H1 (cell line): ENCODE results near the gene EWSR1. TPM values are rescaled to one million over a fixed set of nuclear protein-coding genes. Genes with fewer than 3 reads are reported as not detected.

ENCODE experiments used
- CTCF ChIA-PET: fragments of 300-600 bp; sonication (Branson Sonifier 250); formaldehyde crosslinking; loops from one replicate; lab custom pipeline; 2021; ENCODE audit not compliant: partially characterized antibody; lab: Charles Lee
- POLR2A ChIA-PET: fragments of 300-600 bp; sonication (Branson Sonifier 250); formaldehyde crosslinking; loops from one replicate; lab custom pipeline; 2021; ENCODE audit warnings: inconsistent platforms; ENCODE audit not compliant: partially characterized antibody; lab: Charles Lee
- DNase-seq, 2 experiments: peaks; one replicate each; pipeline versions ENCODE4 v3.0.0 to v3.0.0-alpha.2; 2010 to 2022; ENCODE audit warnings: low spot score in 2 of 2, low read depth in 1 of 2, mixed read lengths in 1 of 2
- FAIRE-seq: peaks from 2 replicates; lab custom pipeline; 2011; peaks lifted over from hg19 to GRCh38; lab: Jason Lieb, UNC
- H2AFZ ChIP-seq: 2 replicates; pipeline ENCODE4 v1.8.1; 2012; ENCODE audit warnings: low read length, inconsistent platforms
- H2AK5ac ChIP-seq: 2 replicates; pipeline ENCODE4 v1.6.1; 2013; ENCODE audit warnings: low read depth, low read length
- H2BK120ac ChIP-seq: replicated peaks from 2 replicates; pipeline ENCODE3; 2013; ENCODE audit warnings: low read depth, low read length, inconsistent platforms
- H2BK12ac ChIP-seq: 2 replicates; pipeline ENCODE4 v1.6.1; 2013; ENCODE audit warnings: low read depth, low read length
- H2BK15ac ChIP-seq: 2 replicates; pipeline ENCODE4 v1.6.1; 2013; ENCODE audit warnings: low read length
- H2BK20ac ChIP-seq: 2 replicates; pipeline ENCODE4 v1.6.1; 2013; ENCODE audit warnings: low read length
- H2BK5ac ChIP-seq: 2 replicates; pipeline ENCODE4 v1.6.1; 2013; ENCODE audit warnings: low read depth, low read length
- H3K14ac ChIP-seq: 2 replicates; pipeline ENCODE4 v1.6.1; 2013; ENCODE audit warnings: inconsistent platforms; ENCODE audit not compliant: insufficient read length
- H3K18ac ChIP-seq: 2 replicates; pipeline ENCODE4 v1.6.1; 2013; ENCODE audit warnings: low read length; ENCODE audit errors: extremely low read depth
- H3K23ac ChIP-seq: 2 replicates; pipeline ENCODE4 v1.6.1; 2013; ENCODE audit warnings: inconsistent platforms; ENCODE audit not compliant: insufficient read length
- H3K23me2 ChIP-seq: 2 replicates; pipeline ENCODE4 v1.6.1; 2013; ENCODE audit warnings: low read depth, low read length
- H3K27ac ChIP-seq: 2 replicates; pipeline ENCODE4 v1.6.1; 2011; ENCODE audit warnings: low read depth, low read length, inconsistent platforms
- H3K27me3 ChIP-seq, 4 experiments: replicated peaks in 1 of 4; 1 replicate in 1 of 4; 2 replicates in 3 of 4; pipeline versions ENCODE4 v1.6.1 to v1.8.1; 2011 to 2013; ENCODE audit warnings: low read length in 3 of 4, mild to moderate bottlenecking in 3 of 4, inconsistent platforms in 2 of 4, mixed read lengths in 2 of 4, moderate library complexity in 1 of 4; ENCODE audit not compliant: control insufficient read depth in 3 of 4, insufficient read depth in 3 of 4; ENCODE audit errors: extremely low read depth in 1 of 4
- H3K36me3 ChIP-seq, 4 experiments: 2 replicates each; pipeline versions ENCODE4 v1.6.1 to v1.8.1; 2011 to 2013; ENCODE audit warnings: mild to moderate bottlenecking in 4 of 4, low read length in 3 of 4, moderate library complexity in 2 of 4, control low read depth in 1 of 4, inconsistent platforms in 1 of 4; ENCODE audit not compliant: insufficient read depth in 4 of 4, control insufficient read depth in 2 of 4
- H3K4ac ChIP-seq: replicated peaks from 2 replicates; pipeline ENCODE3; 2013; ENCODE audit warnings: low read length, low read depth, mixed read lengths, inconsistent platforms; ENCODE audit not compliant: insufficient read length
- H3K4me1 ChIP-seq, 4 experiments: replicated peaks in 1 of 4; 1 replicate in 1 of 4; 2 replicates in 3 of 4; pipeline versions ENCODE4 v1.6.1 to v1.8.1; 2011 to 2013; ENCODE audit warnings: low read length in 3 of 4, inconsistent platforms in 2 of 4, mixed read lengths in 1 of 4; ENCODE audit not compliant: insufficient read depth in 4 of 4, control insufficient read depth in 3 of 4
- H3K4me2 ChIP-seq, 2 experiments: 2 replicates each; pipeline versions ENCODE4 v1.6.1 to v1.8.1; 2011 to 2013; ENCODE audit warnings: low read depth in 2 of 2, low read length in 2 of 2, control low read depth in 1 of 2, inconsistent platforms in 1 of 2, mild to moderate bottlenecking in 1 of 2; ENCODE audit not compliant: insufficient read depth in 1 of 2
- H3K4me3 ChIP-seq, 4 experiments: fragments of 200-600, 300-600 bp in 1 of 4; sonication (generic), shearing (Covaris generic), sonication (Bioruptor Twin) in 1 of 4; 2 replicates each; pipeline versions ENCODE4 v1.5.1 to v1.8.1; 2011 to 2016; ENCODE audit warnings: low read length in 4 of 4, low read depth in 3 of 4, control low read depth in 2 of 4, inconsistent platforms in 2 of 4, mild to moderate bottlenecking in 2 of 4, mixed read lengths in 1 of 4, moderate library complexity in 1 of 4; ENCODE audit not compliant: insufficient read depth in 2 of 4; ENCODE audit errors: extremely low read depth in 1 of 4
- H3K56ac ChIP-seq: replicated peaks from 2 replicates; pipeline ENCODE3; 2013; ENCODE audit warnings: low read depth, mild to moderate bottlenecking, mixed read lengths, low read length, inconsistent platforms; ENCODE audit not compliant: insufficient read length
- H3K79me1 ChIP-seq: 2 replicates; pipeline ENCODE4 v1.6.1; 2013; ENCODE audit warnings: low read depth, low read length, control low read depth
- H3K79me2 ChIP-seq, 2 experiments: 2 replicates each; pipeline versions ENCODE4 v1.6.1 to v1.8.1; 2012 to 2013; ENCODE audit warnings: low read length in 2 of 2, mild to moderate bottlenecking in 2 of 2, inconsistent platforms in 1 of 2; ENCODE audit not compliant: insufficient read depth in 2 of 2, control insufficient read depth in 1 of 2
- H3K9ac ChIP-seq, 4 experiments: replicated peaks in 1 of 4; 1 replicate in 1 of 4; 2 replicates in 3 of 4; pipeline versions ENCODE4 v1.6.1 to v1.8.1; 2011 to 2013; ENCODE audit warnings: low read depth in 3 of 4, low read length in 3 of 4, control low read depth in 2 of 4, mild to moderate bottlenecking in 2 of 4, moderate library complexity in 2 of 4, inconsistent platforms in 1 of 4; ENCODE audit errors: extremely low read depth in 1 of 4
- H3K9me3 ChIP-seq, 2 experiments: 2 replicates each; pipeline versions ENCODE4 v1.6.1 to v1.8.1; 2012 to 2013; ENCODE audit warnings: mild to moderate bottlenecking in 2 of 2, moderate library complexity in 2 of 2, control low read depth in 1 of 2, inconsistent platforms in 1 of 2, low read depth in 1 of 2, low read length in 1 of 2, mixed read lengths in 1 of 2; ENCODE audit not compliant: insufficient read depth in 2 of 2
- H4K20me1 ChIP-seq, 2 experiments: replicated peaks in 1 of 2; 2 replicates each; pipeline versions ENCODE3 to v1.8.1; 2011 to 2013; ENCODE audit warnings: inconsistent platforms in 2 of 2, low read length in 2 of 2, mild to moderate bottlenecking in 1 of 2; ENCODE audit not compliant: insufficient read depth in 2 of 2, control insufficient read depth in 1 of 2
- H4K5ac ChIP-seq: 2 replicates; pipeline ENCODE4 v1.6.1; 2013; ENCODE audit warnings: low read length, low read depth, mixed read lengths, inconsistent platforms; ENCODE audit not compliant: insufficient read length
- H4K8ac ChIP-seq: 2 replicates; pipeline ENCODE4 v1.8.0; 2013; ENCODE audit warnings: mild to moderate bottlenecking, moderate library complexity, low read length, inconsistent platforms; ENCODE audit not compliant: insufficient read depth; ENCODE audit errors: extremely low read depth
- H4K91ac ChIP-seq: replicated peaks from 2 replicates; pipeline ENCODE3; 2013; ENCODE audit warnings: low read length, mixed read lengths, inconsistent platforms; ENCODE audit not compliant: insufficient read length
- EGR1 ChIP-seq: IDR thresholded peaks from 2 replicates; pipeline ENCODE4 v1.6.1; 2011; ENCODE audit warnings: low read depth, low read length, borderline replicate concordance
- HDAC2 ChIP-seq, 2 experiments: fragments of 300-600 bp in 1 of 2; sonication (generic) in 1 of 2; IDR thresholded peaks; 2 replicates each; pipeline ENCODE4 v1.6.1; 2011 to 2012; ENCODE audit warnings: low read depth in 2 of 2, low read length in 2 of 2, mild to moderate bottlenecking in 2 of 2, moderate library complexity in 2 of 2, borderline replicate concordance in 1 of 2, inconsistent platforms in 1 of 2
- KDM1A ChIP-seq: fragments of 200-600, 300-600 bp; sonication (generic); IDR thresholded peaks from 2 replicates; pipeline ENCODE4 v1.7.1; 2016; ENCODE audit warnings: mild to moderate bottlenecking, low read length, borderline replicate concordance
- KDM5A ChIP-seq: fragments of 200-600 bp; IDR thresholded peaks from 2 replicates; pipeline ENCODE4 v1.7.1; 2012; ENCODE audit warnings: mild to moderate bottlenecking, low read length, inconsistent platforms, mixed read lengths
- MAFK ChIP-seq: IDR thresholded peaks from 2 replicates; pipeline ENCODE4 v1.6.1; 2012; ENCODE audit warnings: low read depth, mild to moderate bottlenecking, improper control_type of control experiment, low read length
- NRF1 ChIP-seq: IDR thresholded peaks from 2 replicates; pipeline ENCODE4 v1.6.1; 2011; ENCODE audit warnings: mild to moderate bottlenecking, low read depth, low read length, improper control_type of control experiment
- POLR2A ChIP-seq, 2 experiments: IDR thresholded peaks; 1 replicate in 1 of 2; 2 replicates in 1 of 2; pipeline ENCODE4 v1.6.1; 2011; ENCODE audit warnings: low read depth in 2 of 2, low read length in 2 of 2, mild to moderate bottlenecking in 2 of 2; ENCODE audit errors: control extremely low read depth in 1 of 2
- RAD21 ChIP-seq, 2 experiments: IDR thresholded peaks in 1 of 2; conservative IDR thresholded peaks in 1 of 2; 2 replicates each; pipeline ENCODE4 v1.6.1; 2011; ENCODE audit warnings: low read depth in 2 of 2, low read length in 2 of 2, improper control_type of control experiment in 1 of 2, inconsistent platforms in 1 of 2, mild to moderate bottlenecking in 1 of 2, moderate library complexity in 1 of 2
- RBBP5 ChIP-seq: IDR thresholded peaks from 2 replicates; pipeline ENCODE4 v1.7.1; 2012; ENCODE audit warnings: low read depth, mild to moderate bottlenecking, inconsistent platforms, low read length, moderate library complexity, borderline replicate concordance
- RFX5 ChIP-seq: IDR thresholded peaks from 2 replicates; pipeline ENCODE4 v1.6.1; 2011; ENCODE audit warnings: low read depth, low read length, improper control_type of control experiment, borderline replicate concordance
- SAP30 ChIP-seq: fragments of 300-600 bp; sonication (generic); IDR thresholded peaks from 2 replicates; pipeline ENCODE4 v1.7.1; 2012; ENCODE audit warnings: low read length, moderate library complexity, mild to moderate bottlenecking, inconsistent platforms; ENCODE audit not compliant: insufficient read depth, insufficient replicate concordance
- SP2 ChIP-seq: IDR thresholded peaks from 2 replicates; pipeline ENCODE4 v1.6.1; 2012; ENCODE audit warnings: mild to moderate bottlenecking, low read length, inconsistent platforms
- SRF ChIP-seq: IDR thresholded peaks from 2 replicates; pipeline ENCODE4 v1.6.1; 2011; ENCODE audit warnings: mild to moderate bottlenecking, low read depth, low read length, moderate library complexity
- TAF7 ChIP-seq: optimal IDR thresholded peaks from 2 replicates; pipeline ENCODE3; 2011; ENCODE audit warnings: low read depth, mild to moderate bottlenecking, inconsistent platforms, low read length, moderate library complexity, borderline replicate concordance
- YY1 ChIP-seq: IDR thresholded peaks from 2 replicates; pipeline ENCODE4 v1.6.1; 2011; ENCODE audit warnings: low read depth, mild to moderate bottlenecking, low read length
- WGBS, 2 experiments: shearing (Covaris generic) in 1 of 2; methylation state at CpG; one replicate each; pipeline versions ENCODE4 v1.1.6 to v1.1.7; 2013 to 2015; ENCODE audit warnings: low lambda C conversion rate in 2 of 2, mixed read lengths in 2 of 2, inconsistent platforms in 1 of 2, low coverage in 1 of 2, missing lambda C conversion rate in 1 of 2; ENCODE audit not compliant: insufficient replicate concordance in 2 of 2, insufficient coverage in 1 of 2, insufficient read length in 1 of 2; ENCODE audit errors: extremely low coverage in 1 of 2, missing lambda C conversion rate in 1 of 2; 5-methylcytosine and 5-hydroxymethylcytosine counted together
- polyA plus RNA-seq, 7 experiments: library from polyadenylated mRNA; depleted of rRNA in 3 of 7; stranded (reverse) in 5 of 7; unstranded in 2 of 7; fragments of >200 nt in 5 of 7; fragments of 200-250 nt in 2 of 7; gene quantifications; 1 replicate in 5 of 7; 2 replicates in 1 of 7; 4 replicates in 1 of 7; pipeline versions ENCODE4 v1.2.1 to v1.2.3, GENCODE V29; 2011 to 2013; ENCODE audit warnings: missing spikeins in 2 of 7, mixed read lengths in 2 of 7
- total RNA-seq: library from RNA; stranded (reverse); fragmentation: NEBNext Ultra II Directional; extraction: Animal tissue kit (Norgen Biotek cat#: 25700); gene quantifications from 2 replicates; pipeline ENCODE4 v1.2.1, GENCODE V29; 2021

The EWSR1 gene
- total and polyA plus RNA-seq, 2 of the 8 experiments (the other 6 are each of a cell fraction or from before 2014, with no cell fraction given), result 387 to 930 TPM

DNA sequence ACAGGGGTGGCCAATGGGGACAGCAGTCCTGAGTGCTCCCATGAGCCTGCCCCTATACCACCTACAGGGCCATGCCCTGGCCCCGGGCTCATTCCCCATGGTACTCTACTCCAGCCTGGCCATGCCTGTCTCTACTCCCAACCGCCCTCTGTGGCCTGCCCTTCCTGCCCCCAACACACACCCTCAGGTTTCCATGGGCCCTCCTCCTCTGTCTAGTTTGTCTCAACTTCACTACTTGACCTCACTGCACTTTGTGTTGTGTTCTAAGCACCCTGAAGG, 73.7 kb downstream of the EWSR1 start:
- ChIA-PET CTCF (interaction anchor here (0.6 to 1.7 kb wide), 6 partner anchors 10 to 404 kb away, joined by 3 to 6 read pairs (median 3); no protein-coding TSS in a partner anchor), POLR2A (interaction anchor here (0.9 to 1.2 kb wide), 3 partner anchors 9 to 28 kb away, joined by 3 read pairs; no protein-coding TSS in a partner anchor)
- Histone ChIP-seq H3K23me2 (no peaks in the 10 kb centered on the region), H3K56ac (no peak overlapping the region), H2AFZ (no peak overlapping the region), H2BK120ac (no peak overlapping the region), H3K14ac (no peak overlapping the region), H3K9me3 (no peaks in the 10 kb centered on the region), H3K4me2 (no peak overlapping the region), H3K4me3 (no peak overlapping the region), H4K5ac (no peak overlapping the region), H3K79me2 (no peaks in the 10 kb centered on the region), H3K23ac (no peak overlapping the region), H4K20me1 (peaks cover 1 to 9% of the 10 kb centered on the region in 2 experiments), H2AK5ac (no peak overlapping the region), H2BK15ac (no peak overlapping the region), H3K27me3 (no peaks in the 10 kb centered on the region), H3K4me1 (no peaks in the 10 kb centered on the region), H2BK5ac (no peak overlapping the region), H3K36me3 (peaks cover 4 to 37% (median 21%) of the 10 kb centered on the region in 4 experiments; a peak in 7 of 8 replicates), H3K79me1 (no peaks in the 10 kb centered on the region), H2BK20ac (no peak overlapping the region), H4K91ac (no peak overlapping the region), H3K18ac (no peak overlapping the region), H3K9ac (no peak overlapping the region), H3K27ac (no peak overlapping the region), H3K4ac (no peak overlapping the region), H2BK12ac (no peak overlapping the region), H4K8ac (no peak overlapping the region)
- FAIRE-seq (no peak), DNase-seq (no peak)
- 80% methylated on average over 2 of the region's 2 CpGs; no CpG with 5 or more reads in 1 of the 2 experiments for WGBS, 2 experiments
- TF ChIP-seq EGR1, result no peak
- no peak for TF ChIP-seq SP2
- no peak for TF ChIP-seq RFX5
- no peak for TF ChIP-seq SAP30
- TF ChIP-seq HDAC2 (IDR thresholded peaks at IDR 0.05; ENCODE audit: borderline replicate concordance in 1 of 2, low read depth in 2 of 2, low read length in 2 of 2), result no peak
- no peak for TF ChIP-seq KDM1A
- TF ChIP-seq NRF1, result no peak
- no peak for TF ChIP-seq TAF7
- no peak for TF ChIP-seq SRF
- TF ChIP-seq YY1, result no peak
- no peak for TF ChIP-seq MAFK
- no peak for TF ChIP-seq POLR2A (IDR thresholded peaks at IDR 0.05; ENCODE audit: control extremely low read depth in 1 of 2, low read depth in 2 of 2, low read length in 2 of 2)
- TF ChIP-seq RBBP5, result no peak
- TF ChIP-seq KDM5A, result no peak
- TF ChIP-seq RAD21 (IDR thresholded peaks at IDR 0.05 in 1 of 2, conservative IDR thresholded peaks at IDR 0.05 in 1 of 2; ENCODE audit: low read depth in 2 of 2, low read length in 2 of 2), result no peak
